LNCaP clone FGC (cell line): ENCODE results near the gene TCP11L1.
A peak's percentile ranks its signal among the peaks of the same experiment; 100 is the strongest.

ENCODE experiments used
- DNase-seq: peaks from one replicate; pipeline ENCODE4 v3.0.0-alpha.2; 2011; ENCODE audit warnings: low read depth
- H3K4me3 ChIP-seq: 2 replicates; pipeline ENCODE4 v1.5.1; 2011; ENCODE audit warnings: mild to moderate bottlenecking, low read depth, low read length, control low read depth
- CTCF ChIP-seq: IDR thresholded peaks from 2 replicates; pipeline ENCODE4 v1.5.1; 2012; ENCODE audit warnings: mild to moderate bottlenecking; ENCODE audit not compliant: control insufficient read depth, insufficient read depth; ENCODE audit errors: extremely low read depth

TCP11L1 gene, protein sequence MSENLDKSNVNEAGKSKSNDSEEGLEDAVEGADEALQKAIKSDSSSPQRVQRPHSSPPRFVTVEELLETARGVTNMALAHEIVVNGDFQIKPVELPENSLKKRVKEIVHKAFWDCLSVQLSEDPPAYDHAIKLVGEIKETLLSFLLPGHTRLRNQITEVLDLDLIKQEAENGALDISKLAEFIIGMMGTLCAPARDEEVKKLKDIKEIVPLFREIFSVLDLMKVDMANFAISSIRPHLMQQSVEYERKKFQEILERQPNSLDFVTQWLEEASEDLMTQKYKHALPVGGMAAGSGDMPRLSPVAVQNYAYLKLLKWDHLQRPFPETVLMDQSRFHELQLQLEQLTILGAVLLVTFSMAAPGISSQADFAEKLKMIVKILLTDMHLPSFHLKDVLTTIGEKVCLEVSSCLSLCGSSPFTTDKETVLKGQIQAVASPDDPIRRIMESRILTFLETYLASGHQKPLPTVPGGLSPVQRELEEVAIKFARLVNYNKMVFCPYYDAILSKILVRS

DNA sequence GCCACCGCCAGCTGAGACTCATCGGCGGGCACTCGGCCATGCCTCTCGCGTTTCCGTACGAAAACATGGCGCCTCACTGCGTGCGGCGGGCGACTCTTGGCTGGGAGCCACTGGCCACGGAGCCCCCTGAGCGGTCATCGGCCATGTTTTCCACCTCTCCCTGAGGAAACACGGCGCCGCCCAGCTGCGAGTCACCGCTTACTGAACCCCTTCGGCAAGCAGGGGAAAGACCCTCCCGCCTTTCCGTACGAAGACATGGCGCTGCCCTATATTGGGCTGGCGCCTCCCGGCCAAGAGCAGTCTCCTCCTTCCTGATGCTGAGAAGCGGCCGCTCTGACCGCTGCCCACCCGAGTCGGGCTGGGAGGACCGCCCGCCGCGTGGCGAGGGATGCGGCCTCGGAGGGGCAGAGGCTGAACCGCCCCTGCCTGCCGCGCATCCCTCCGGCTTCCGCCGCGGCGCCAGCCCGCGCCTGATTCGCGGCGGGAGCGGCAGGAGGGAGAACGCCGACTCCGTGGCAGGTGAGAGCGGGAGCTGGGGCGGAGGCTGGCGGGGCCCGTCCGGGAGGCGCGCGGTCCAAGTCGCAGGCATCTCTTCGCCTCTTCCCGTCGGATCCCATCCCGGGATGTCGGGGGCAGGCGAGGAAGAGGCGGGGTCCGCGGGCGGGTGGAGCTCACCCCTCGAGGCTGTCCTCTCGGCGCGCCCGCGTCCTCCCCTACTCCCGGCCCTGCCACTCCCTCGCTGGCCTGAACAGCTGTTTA, at the start of gene TCP11L1:
Gene TCP11L1, plus strand, starts transcription at position 299 of the 759 bp plus-strand sequence. CDS start 4,202 bp downstream, outside the sequence.
- TF ChIP-seq CTCF: no peak
- peak; percentile 69 for DNase-seq
- peak within 1 kb of the TSS; percentile 84 for H3K4me3 ChIP-seq

GRCh38 chr11:32990481-32990880, 48.9 kb upstream of the TCP11L1 start:
- TF ChIP-seq CTCF: no peak
- no peak for DNase-seq
- no peak overlapping the region for H3K4me3 ChIP-seq

GRCh38 chr11:32991427-32991826, 47.9 kb upstream of the TCP11L1 start:
- no peak for TF ChIP-seq CTCF
- no peak for DNase-seq
- H3K4me3 ChIP-seq: no peak overlapping the region

DNA sequence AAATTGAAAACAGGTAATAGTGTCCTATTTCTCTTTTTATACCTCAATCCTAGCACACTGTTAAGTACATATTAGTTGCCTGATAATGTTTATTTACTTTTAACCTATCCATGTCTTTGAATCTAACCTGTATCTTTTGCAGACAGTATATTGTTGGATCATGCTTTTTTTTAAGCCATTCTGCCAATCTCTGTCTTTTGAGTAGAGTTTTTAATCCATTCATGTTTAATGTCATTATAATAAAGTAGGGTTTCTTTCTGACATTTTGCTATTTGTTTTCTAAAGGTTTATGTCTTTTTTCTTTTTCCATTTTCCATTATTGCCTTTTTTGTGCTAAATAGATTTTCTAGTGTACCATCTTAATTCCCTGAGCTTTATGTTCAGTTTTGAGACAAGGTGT, 47.5 kb upstream of the TCP11L1 start:
- TF ChIP-seq CTCF: no peak
- H3K4me3 ChIP-seq: no peak overlapping the region
- no peak for DNase-seq

- TF ChIP-seq CTCF: no peak
- no peak for DNase-seq
- H3K4me3 ChIP-seq: no peak overlapping the region
These were observed 39.2 kb upstream of the TCP11L1 start for GRCh38 chr11:33000181-33000580.

DNA sequence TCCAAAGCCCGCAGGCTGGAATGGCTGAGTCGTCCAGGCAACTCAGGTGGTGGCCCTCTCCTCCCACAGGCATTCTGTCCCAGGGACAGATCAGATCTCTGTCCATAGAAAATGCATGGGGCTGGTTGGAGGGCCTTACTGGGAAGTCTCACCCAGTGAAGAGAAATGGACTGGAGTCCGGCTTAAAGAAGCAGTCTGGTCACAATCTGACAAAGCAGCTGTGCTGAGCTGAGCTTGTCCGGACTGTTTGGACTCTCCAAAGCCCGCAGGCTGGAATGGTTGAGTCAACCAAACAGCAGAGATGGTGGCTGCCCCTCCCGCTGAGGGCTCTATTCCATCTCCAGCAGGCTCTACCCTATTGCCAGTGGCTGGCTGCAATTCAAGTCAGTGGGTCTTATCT, 38.1 kb upstream of the TCP11L1 start:
- no peak for DNase-seq
- no peak for TF ChIP-seq CTCF
- no peak overlapping the region for H3K4me3 ChIP-seq
